Measurements from ENCODE around the gene KCNJ12.
"Not testable (repeated sequence)": the region's sequence is repeated elsewhere in the genome, so short reads cannot be mapped to it uniquely, and the experiment has no call there.

The KCNJ12 gene

GRCh38 chr17:21376081-21376758 lies at the start of gene KCNJ12:
KCNJ12 (plus strand) TSS chr17:21376357; CDS start chr17:21415343, 38,986 bp downstream.
- DNase-seq (ENCODE audit: low read depth) = no peak

GRCh38 chr17:21327921-21328320 lies 48.2 kb upstream of the KCNJ12 start:
- DNase-seq (ENCODE audit: low read depth) = not testable (repeated sequence)

- not testable (repeated sequence) for DNase-seq (ENCODE audit: low read depth)
Observed at GRCh38 chr17:21328778-21329177, 47.4 kb upstream of the KCNJ12 start.

- no peak for DNase-seq (ENCODE audit: low read depth)
Observed at GRCh38 chr17:21330436-21331160, 45.6 kb upstream of the KCNJ12 start.

- DNase-seq (ENCODE audit: low read depth) = not testable (repeated sequence)
Observed at GRCh38 chr17:21336541-21337294, 39.4 kb upstream of the KCNJ12 start.

- not testable (repeated sequence) for DNase-seq (ENCODE audit: low read depth)
Observed at GRCh38 chr17:21337981-21338625, 38.1 kb upstream of the KCNJ12 start.

- no peak for DNase-seq (ENCODE audit: low read depth)
Observed at GRCh38 chr17:21339011-21339410, 37.1 kb upstream of the KCNJ12 start.

GRCh38 chr17:21339571-21339970 lies 36.6 kb upstream of the KCNJ12 start:
- not testable (repeated sequence) for DNase-seq (ENCODE audit: low read depth)

GRCh38 chr17:21340407-21340806 lies 35.8 kb upstream of the KCNJ12 start:
- not testable (repeated sequence) for DNase-seq (ENCODE audit: low read depth)

- DNase-seq (ENCODE audit: low read depth) = not testable (repeated sequence)
Observed at GRCh38 chr17:21341279-21341678, 34.9 kb upstream of the KCNJ12 start.

- not testable (repeated sequence) for DNase-seq (ENCODE audit: low read depth)
Observed at GRCh38 chr17:21341925-21342540, 34.1 kb upstream of the KCNJ12 start.

- not testable (repeated sequence) for DNase-seq (ENCODE audit: low read depth)
Observed at GRCh38 chr17:21343061-21343949, 32.9 kb upstream of the KCNJ12 start.

GRCh38 chr17:21344801-21345200 lies 31.4 kb upstream of the KCNJ12 start:
- DNase-seq (ENCODE audit: low read depth) = not testable (repeated sequence)

- no peak for DNase-seq (ENCODE audit: low read depth)
Observed at GRCh38 chr17:21345236-21345635, 30.9 kb upstream of the KCNJ12 start.

- not testable (repeated sequence) for DNase-seq (ENCODE audit: low read depth)
Observed at GRCh38 chr17:21346107-21346506, 30.1 kb upstream of the KCNJ12 start.

- not testable (repeated sequence) for DNase-seq (ENCODE audit: low read depth)
Observed at GRCh38 chr17:21346651-21347250, 29.4 kb upstream of the KCNJ12 start.

GRCh38 chr17:21347660-21348059 lies 28.5 kb upstream of the KCNJ12 start:
- not testable (repeated sequence) for DNase-seq (ENCODE audit: low read depth)

- DNase-seq (ENCODE audit: low read depth) = not testable (repeated sequence)
Observed at GRCh38 chr17:21348081-21348925, 27.9 kb upstream of the KCNJ12 start.

- DNase-seq (ENCODE audit: low read depth) = not testable (repeated sequence)
Observed at GRCh38 chr17:21348926-21349261, 27.3 kb upstream of the KCNJ12 start.

All from activated gamma-delta T cell treated with anti-CD3 and anti-CD28 coated beads, Interleukin-2, amount 50 U/mL, for 16 hours (primary cell).